HG03095 (cell line): ENCODE results near the gene MALRD1.

Experiments
- ATAC-seq: cut with Tn5 transposase; IDR thresholded peaks from one replicate; pipeline ENCODE4 v1.9.1; 2021; ENCODE audit warnings: moderate library complexity; ENCODE audit not compliant: unreplicated experiment

Gene MALRD1

GRCh38 chr10:19332304-19332703, 283.7 kb downstream of the MALRD1 start:
- no peak for ATAC-seq

GRCh38 chr10:19333631-19334030, 285.0 kb downstream of the MALRD1 start:
- ATAC-seq = no peak

- no peak for ATAC-seq
These were observed 299.0 kb downstream of the MALRD1 start for GRCh38 chr10:19347621-19348020.

GRCh38 chr10:19367176-19367575, 318.6 kb downstream of the MALRD1 start:
- ATAC-seq = no peak

- ATAC-seq = no peak
These were observed 325.4 kb downstream of the MALRD1 start for GRCh38 chr10:19373988-19374387.

GRCh38 chr10:19385846-19386450, 337.3 kb downstream of the MALRD1 start:
- no peak for ATAC-seq

GRCh38 chr10:19408924-19409323, 360.3 kb downstream of the MALRD1 start:
- no peak for ATAC-seq

GRCh38 chr10:19411119-19411518, 362.5 kb downstream of the MALRD1 start:
- ATAC-seq = no peak

- no peak for ATAC-seq
These were observed 363.9 kb downstream of the MALRD1 start for GRCh38 chr10:19412531-19412930.

GRCh38 chr10:19416164-19416563, 367.6 kb downstream of the MALRD1 start:
- no peak for ATAC-seq

- ATAC-seq = no peak
These were observed 369.1 kb downstream of the MALRD1 start for GRCh38 chr10:19417740-19418139.

- no peak for ATAC-seq
These were observed 373.1 kb downstream of the MALRD1 start for GRCh38 chr10:19421674-19422073.

GRCh38 chr10:19426034-19426433, 377.4 kb downstream of the MALRD1 start:
- ATAC-seq = no peak

- ATAC-seq = no peak
These were observed 383.2 kb downstream of the MALRD1 start for GRCh38 chr10:19431622-19432351.

GRCh38 chr10:19449860-19450259, 401.3 kb downstream of the MALRD1 start:
- no peak for ATAC-seq

- no peak for ATAC-seq
These were observed 402.8 kb downstream of the MALRD1 start for GRCh38 chr10:19451356-19451755.

GRCh38 chr10:19451937-19452336, 403.3 kb downstream of the MALRD1 start:
- no peak for ATAC-seq

- no peak for ATAC-seq
These were observed 405.4 kb downstream of the MALRD1 start for GRCh38 chr10:19453967-19454366.

- no peak for ATAC-seq
These were observed 413.0 kb downstream of the MALRD1 start for GRCh38 chr10:19461588-19461987.

- no peak for ATAC-seq
These were observed 418.1 kb downstream of the MALRD1 start for GRCh38 chr10:19466709-19467108.

- ATAC-seq = no peak
These were observed 419.8 kb downstream of the MALRD1 start for GRCh38 chr10:19468413-19468812.

GRCh38 chr10:19469521-19469920, 420.9 kb downstream of the MALRD1 start:
- no peak for ATAC-seq

GRCh38 chr10:19479854-19480253, 431.3 kb downstream of the MALRD1 start:
- no peak for ATAC-seq
